ENCODE data around the gene ZNF761. TPM values are rescaled to one million over a fixed set of nuclear protein-coding genes. Genes with fewer than 3 reads are reported as not detected.
"Not testable (repeated sequence)": the region's sequence is repeated elsewhere in the genome, so short reads cannot be mapped to it uniquely, and the experiment has no call there.

ZNF761 gene
- total and polyA plus RNA-seq, 8 donors: 4.8 to 8.6 (median 6.1) TPM

DNA sequence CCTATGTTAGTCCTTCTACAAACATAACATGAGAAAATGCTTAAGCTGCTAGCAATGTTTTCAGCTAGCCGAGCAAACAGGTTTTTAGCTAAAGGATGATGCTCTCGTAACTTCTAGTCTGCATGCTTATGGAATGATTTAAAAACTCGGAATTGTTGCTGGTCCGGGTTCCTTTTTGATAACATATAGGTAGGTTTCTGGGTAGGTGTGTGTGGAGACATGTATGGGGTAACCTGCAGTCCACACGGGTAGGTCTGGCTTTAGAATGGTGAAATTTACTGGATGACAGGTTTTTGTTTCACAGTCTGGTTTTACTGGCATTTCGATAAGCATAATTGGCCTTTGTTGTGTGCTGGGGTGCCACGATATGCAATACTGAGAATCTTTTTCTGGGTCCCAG is 40.1 kb downstream of the ZNF761 start:
- Histone ChIP-seq H3K27me3 (no peaks in the 10 kb centered on the region), H3K4me1 (peaks cover 0 to 5% (median 3%) of the 10 kb centered on the region in 3 donors), H3K4me3 (no peak overlapping the region), H3K36me3 (no peaks in the 10 kb centered on the region), H3K9me3 (no peaks in the 10 kb centered on the region), H3K27ac (no peak overlapping the region)
- FAIRE-seq (no peak), ATAC-seq (no peak), DNase-seq (no peak)
- intact Hi-C loops (cut with DNase I): no loop called here
- TF ChIP-seq, protein P1, sequence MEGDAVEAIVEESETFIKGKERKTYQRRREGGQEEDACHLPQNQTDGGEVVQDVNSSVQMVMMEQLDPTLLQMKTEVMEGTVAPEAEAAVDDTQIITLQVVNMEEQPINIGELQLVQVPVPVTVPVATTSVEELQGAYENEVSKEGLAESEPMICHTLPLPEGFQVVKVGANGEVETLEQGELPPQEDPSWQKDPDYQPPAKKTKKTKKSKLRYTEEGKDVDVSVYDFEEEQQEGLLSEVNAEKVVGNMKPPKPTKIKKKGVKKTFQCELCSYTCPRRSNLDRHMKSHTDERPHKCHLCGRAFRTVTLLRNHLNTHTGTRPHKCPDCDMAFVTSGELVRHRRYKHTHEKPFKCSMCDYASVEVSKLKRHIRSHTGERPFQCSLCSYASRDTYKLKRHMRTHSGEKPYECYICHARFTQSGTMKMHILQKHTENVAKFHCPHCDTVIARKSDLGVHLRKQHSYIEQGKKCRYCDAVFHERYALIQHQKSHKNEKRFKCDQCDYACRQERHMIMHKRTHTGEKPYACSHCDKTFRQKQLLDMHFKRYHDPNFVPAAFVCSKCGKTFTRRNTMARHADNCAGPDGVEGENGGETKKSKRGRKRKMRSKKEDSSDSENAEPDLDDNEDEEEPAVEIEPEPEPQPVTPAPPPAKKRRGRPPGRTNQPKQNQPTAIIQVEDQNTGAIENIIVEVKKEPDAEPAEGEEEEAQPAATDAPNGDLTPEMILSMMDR (IDR thresholded peaks at IDR 0.05): no peak
- 89 to 93% methylated on average over 7 of the region's 7 CpGs for WGBS, 2 donors

DNA sequence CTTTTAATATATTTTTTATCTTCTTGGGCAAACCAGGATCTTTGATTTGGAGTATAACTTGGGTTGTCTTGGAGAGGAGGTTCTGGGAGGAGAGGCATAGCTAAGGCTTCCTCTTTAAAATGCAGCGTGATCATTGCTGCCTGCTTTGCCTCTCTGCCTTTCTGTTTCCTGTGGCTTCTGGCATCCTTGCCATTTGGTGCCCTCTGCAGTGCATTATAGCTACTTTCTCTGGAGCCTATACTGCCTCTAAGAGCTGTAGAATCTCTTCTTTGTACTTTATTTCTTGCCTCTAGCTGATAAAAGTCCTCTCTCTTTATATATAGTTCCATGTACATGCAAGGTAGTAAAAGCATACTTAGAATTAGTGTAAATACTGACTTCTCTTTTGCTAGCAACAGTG is 43.0 kb downstream of the ZNF761 start:
- intact Hi-C loops (cut with DNase I); ATAC-seq; H3K36me3 ChIP-seq; H3K9me3 ChIP-seq; H3K27ac ChIP-seq; FAIRE-seq; DNase-seq; H3K27me3 ChIP-seq; H3K4me1 ChIP-seq; H3K4me3 ChIP-seq: not testable (repeated sequence)
- WGBS, 2 donors: 73 to 83% methylated on average over 1 of the region's 1 CpG

DNA sequence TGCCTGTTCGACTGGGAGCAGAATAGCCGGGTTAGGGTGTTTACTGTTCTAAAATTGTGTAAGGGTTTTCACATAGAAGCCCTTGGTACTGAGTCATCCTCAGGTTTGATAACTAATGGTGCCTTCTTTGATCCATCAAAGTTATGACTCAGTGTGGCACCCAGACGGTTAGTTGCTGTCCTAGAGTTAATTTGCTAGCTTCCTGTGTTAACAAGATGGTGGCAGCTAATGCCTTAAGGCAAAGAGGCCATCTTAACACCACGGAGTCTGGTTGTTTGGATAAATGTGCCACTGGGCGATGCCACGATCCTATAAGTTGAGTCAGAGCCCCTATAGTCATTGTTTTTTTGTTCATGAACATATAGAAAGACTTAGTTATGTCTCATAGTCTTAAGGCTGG is 43.7 kb downstream of the ZNF761 start:
- H3K36me3 ChIP-seq; H3K9me3 ChIP-seq; H3K27me3 ChIP-seq; FAIRE-seq; intact Hi-C loops (cut with DNase I); H3K27ac ChIP-seq; H3K4me3 ChIP-seq; ATAC-seq; H3K4me1 ChIP-seq; DNase-seq: not testable (repeated sequence)
- WGBS, 2 donors: 86 to 87% methylated on average over 6 of the region's 6 CpGs

DNA sequence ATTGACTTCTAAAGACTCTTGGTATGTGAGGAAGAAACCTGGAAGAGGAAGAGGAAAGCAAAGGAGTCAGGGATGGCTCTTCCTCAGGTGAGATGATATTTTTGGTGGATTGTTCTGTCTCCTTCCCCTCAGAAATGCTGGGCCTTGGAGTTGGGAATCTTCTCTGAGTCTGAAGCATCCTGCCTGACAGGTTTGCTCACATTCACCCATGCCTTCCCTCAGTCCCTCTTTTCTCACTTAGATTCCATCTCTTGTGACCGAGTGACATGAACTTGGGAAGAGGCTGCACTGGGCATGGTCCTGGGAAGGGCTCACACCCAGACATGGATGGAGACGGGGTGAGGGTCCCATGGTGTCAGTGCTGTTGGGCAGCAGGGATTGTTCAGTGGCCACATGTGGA is 52.0 kb downstream of the ZNF761 start:
- H3K4me1 ChIP-seq; intact Hi-C loops (cut with DNase I); ATAC-seq; DNase-seq; H3K27me3 ChIP-seq; H3K27ac ChIP-seq; H3K4me3 ChIP-seq; H3K9me3 ChIP-seq; FAIRE-seq: not testable (repeated sequence)
- WGBS, 2 donors: 91 to 93% methylated on average over 2 of the region's 2 CpGs
- H3K36me3 ChIP-seq: peaks cover 0 to 18% (median 4%) of the 10 kb centered on the region in 3 donors

DNA sequence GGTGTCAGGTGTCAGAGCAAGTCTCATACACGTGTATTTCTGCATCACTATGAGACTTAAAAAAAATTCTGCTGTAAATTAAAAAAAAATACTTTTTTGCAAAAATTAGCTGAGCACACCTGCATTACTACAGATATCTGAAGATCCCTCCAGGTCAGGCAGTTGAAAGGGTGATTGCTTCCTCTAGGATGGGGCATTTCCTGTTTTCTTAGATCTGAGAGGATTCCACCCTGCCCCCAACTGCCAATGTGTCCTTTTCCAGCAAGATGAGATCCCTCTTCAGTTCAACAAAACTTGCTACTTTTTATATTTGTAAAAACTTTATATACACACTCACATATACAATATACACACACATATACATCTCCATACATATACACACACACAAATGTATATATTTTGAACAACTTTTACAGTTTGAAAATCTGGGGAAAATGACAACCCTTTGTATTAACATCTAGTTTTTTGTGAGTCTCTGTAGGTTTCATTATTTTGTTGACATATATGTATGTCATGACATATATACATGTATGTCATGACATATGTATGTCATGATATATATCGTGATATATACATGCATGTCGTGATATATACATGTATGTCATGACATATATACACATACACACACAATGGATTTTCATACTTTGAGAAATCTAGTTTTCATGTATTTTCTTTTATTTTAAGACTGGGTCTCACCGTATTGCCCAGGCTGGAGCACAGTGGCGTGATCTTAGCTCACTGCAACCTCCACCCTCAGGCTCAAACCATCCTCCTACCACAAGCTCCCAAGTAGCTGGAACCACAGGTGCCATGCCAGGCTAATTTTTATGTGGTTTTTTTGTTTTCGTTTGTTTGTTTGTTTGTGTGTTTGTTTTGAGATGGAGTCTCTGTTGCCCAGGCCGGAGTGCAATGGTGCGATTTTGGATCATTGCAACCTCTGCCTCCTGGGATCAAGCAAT is 53.5 kb downstream of the ZNF761 start:
- H3K27ac ChIP-seq: no peak overlapping the region
- ATAC-seq (no peak), FAIRE-seq (no peak), DNase-seq (no peak)
- peaks cover 0 to 2% (median 0%) of the 10 kb centered on the region in 4 donors for H3K9me3 ChIP-seq
- TF ChIP-seq, protein P1 (IDR thresholded peaks at IDR 0.05): no peak
- no peak overlapping the region for H3K4me3 ChIP-seq
- H3K4me1 ChIP-seq: no peaks in the 10 kb centered on the region
- 79 to 80% methylated on average over 8 of the region's 8 CpGs for WGBS, 2 donors
- peaks cover 0 to 19% (median 4%) of the 10 kb centered on the region in 3 donors for H3K36me3 ChIP-seq
- intact Hi-C loops (cut with DNase I): no loop called here
- H3K27me3 ChIP-seq: no peaks in the 10 kb centered on the region

DNA sequence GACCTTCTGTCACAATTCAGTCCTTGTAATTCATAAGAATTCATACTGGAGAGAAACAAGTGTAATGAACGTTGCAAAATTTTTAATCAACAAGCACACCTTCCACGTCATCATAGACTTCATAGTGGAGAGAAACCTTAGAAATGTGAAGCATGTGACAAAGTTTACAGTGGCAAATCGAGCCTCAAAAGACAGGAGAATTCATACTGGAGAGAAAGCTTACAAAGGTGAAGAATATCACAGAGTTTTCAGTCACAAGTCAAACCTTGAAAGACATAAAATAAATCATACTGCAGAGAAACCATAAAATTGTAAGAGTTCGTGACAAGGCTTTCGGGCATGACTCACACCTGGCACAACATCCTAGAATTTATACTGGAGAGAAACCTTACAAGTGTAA is 60.4 kb downstream of the ZNF761 start:
- TF ChIP-seq, protein P1 (IDR thresholded peaks at IDR 0.05): no peak
- no peaks in the 10 kb centered on the region for H3K27me3 ChIP-seq
- 93 to 96% methylated on average over 5 of the region's 5 CpGs for WGBS, 2 donors
- ATAC-seq (no peak), FAIRE-seq (no peak), DNase-seq (no peak)
- peaks cover 0 to 7% (median 0%) of the 10 kb centered on the region in 4 donors for H3K9me3 ChIP-seq
- H3K4me1 ChIP-seq: no peaks in the 10 kb centered on the region
- intact Hi-C loops (cut with DNase I): no loop called here
- no peak overlapping the region for H3K27ac ChIP-seq
- H3K36me3 ChIP-seq: peaks cover 0 to 27% (median 4%) of the 10 kb centered on the region in 3 donors
- H3K4me3 ChIP-seq: no peak overlapping the region

DNA sequence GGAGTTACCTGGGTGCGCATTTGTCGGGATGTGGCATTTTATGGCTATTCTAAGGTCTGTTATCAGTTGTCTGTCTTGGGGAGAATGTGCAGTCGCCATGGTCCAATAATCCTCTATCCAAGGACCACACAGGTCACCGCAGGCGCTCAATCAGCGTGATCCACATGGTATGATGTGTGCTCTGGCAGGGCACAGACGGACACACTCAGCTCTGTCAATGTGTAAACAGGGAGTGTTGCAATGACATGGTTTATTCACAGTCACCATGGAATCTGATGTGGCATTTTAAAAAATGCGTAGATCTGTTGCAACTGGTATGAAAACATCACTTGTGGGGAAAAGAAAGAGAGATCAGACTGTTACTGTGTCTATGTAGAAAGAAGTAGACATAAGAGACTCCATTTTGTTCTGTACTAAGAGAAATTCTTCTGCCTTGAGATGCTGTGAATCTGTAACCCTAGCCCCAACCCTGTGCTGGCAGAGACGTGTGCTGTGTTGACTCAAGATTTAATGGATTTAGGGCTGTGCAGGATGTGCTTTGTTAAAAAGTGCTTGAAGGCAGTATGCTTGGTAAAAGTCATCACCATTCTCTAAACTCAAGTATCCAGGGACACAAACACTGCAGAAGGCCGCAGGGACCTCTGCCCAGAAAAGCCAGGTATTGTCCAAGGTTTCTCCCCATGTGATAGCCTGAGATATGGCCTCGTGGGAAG is 65.7 kb downstream of the ZNF761 start:
- H3K4me3 ChIP-seq; H3K4me1 ChIP-seq; FAIRE-seq; H3K36me3 ChIP-seq; intact Hi-C loops (cut with DNase I); H3K9me3 ChIP-seq; H3K27ac ChIP-seq; DNase-seq; H3K27me3 ChIP-seq: not testable (repeated sequence)
- 29 to 35% methylated on average over 11 of the region's 11 CpGs for WGBS, 2 donors
- peak in 3 of 4 donors; percentile 14 to 77 (median 44) for ATAC-seq

DNA sequence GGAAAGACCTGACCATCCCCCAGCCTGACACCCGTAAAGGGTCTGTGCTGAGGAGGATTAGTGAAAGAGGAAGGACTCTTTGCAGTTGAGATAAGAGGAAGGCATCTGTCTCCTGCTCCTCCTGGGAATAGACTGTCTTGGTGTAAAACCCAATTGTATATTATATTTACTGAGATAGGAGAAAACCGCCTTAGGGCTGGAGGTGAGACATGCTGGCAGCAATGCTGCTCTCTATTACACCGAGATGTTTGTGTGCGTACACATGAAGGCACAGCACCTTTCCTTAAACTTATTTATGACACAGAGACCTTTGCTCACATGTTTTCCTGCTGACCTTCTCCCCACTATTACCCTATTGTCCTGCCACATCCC is 66.2 kb downstream of the ZNF761 start:
- H3K4me3 ChIP-seq; ATAC-seq; H3K4me1 ChIP-seq; H3K36me3 ChIP-seq; FAIRE-seq; H3K9me3 ChIP-seq; DNase-seq; H3K27me3 ChIP-seq; intact Hi-C loops (cut with DNase I); H3K27ac ChIP-seq: not testable (repeated sequence)
- 54% methylated on average over 4 of the region's 4 CpGs for WGBS, 2 donors

DNA sequence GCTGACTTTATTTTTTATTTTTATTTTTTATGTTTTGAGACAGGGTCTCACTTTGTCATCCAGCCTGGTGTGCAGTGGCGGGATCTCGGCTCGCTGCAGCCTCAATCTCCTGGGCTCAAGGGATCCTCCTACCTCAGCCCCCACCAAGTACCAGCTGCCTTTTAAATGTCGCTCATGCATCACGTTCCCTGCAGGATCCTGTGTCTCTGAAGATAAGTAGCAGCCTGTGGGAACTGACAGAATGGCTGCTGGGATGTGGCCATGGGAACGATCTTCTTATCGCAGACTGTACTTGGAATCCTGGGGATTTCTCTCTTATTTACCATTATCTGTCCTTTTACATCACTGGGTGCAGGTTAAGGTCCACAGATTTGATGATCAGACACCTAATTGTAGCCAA is 71.4 kb downstream of the ZNF761 start:
- ATAC-seq; H3K36me3 ChIP-seq; DNase-seq; intact Hi-C loops (cut with DNase I); H3K9me3 ChIP-seq; FAIRE-seq; H3K4me3 ChIP-seq; H3K4me1 ChIP-seq; H3K27ac ChIP-seq; H3K27me3 ChIP-seq: not testable (repeated sequence)
- WGBS, 2 donors: 20 to 40% methylated on average over 7 of the region's 7 CpGs
